ENCODE results near the gene MORN5.

Gene MORN5

GRCh38 chr9:122184551-122184950, 24.8 kb downstream of the MORN5 start:
- TF ChIP-seq USF1 (IDR thresholded peaks at IDR 0.05) (no peak), CREB1 (IDR thresholded peaks at IDR 0.05; ENCODE audit: low read depth) (no peak), TCF12 (IDR thresholded peaks at IDR 0.05; ENCODE audit: low read depth) (no peak)

- TF ChIP-seq TAF1 (IDR thresholded peaks at IDR 0.05; ENCODE audit: low read depth) (no peak), MAX (IDR thresholded peaks at IDR 0.05) (no peak), EP300 (IDR thresholded peaks at IDR 0.05; ENCODE audit: borderline replicate concordance) (no peak), TCF12 (IDR thresholded peaks at IDR 0.05; ENCODE audit: low read depth) (no peak), USF1 (IDR thresholded peaks at IDR 0.05) (no peak), TEAD4 (IDR thresholded peaks at IDR 0.05) (no peak), CEBPB (IDR thresholded peaks at IDR 0.05) (no peak), REST (IDR thresholded peaks at IDR 0.05; ENCODE audit: low read depth) (no peak), RAD21 (IDR thresholded peaks at IDR 0.05; ENCODE audit: low read depth) (no peak), NFIC (IDR thresholded peaks at IDR 0.05) (no peak), ZBTB7A (IDR thresholded peaks at IDR 0.05; ENCODE audit: low read depth) (no peak), YY1 (IDR thresholded peaks at IDR 0.05; ENCODE audit: low read depth) (no peak), FOXM1 (IDR thresholded peaks at IDR 0.05; ENCODE audit: borderline replicate concordance, low read depth) (no peak), EGR1 (IDR thresholded peaks at IDR 0.05) (no peak)
Measured at GRCh38 chr9:122186301-122186700, 26.6 kb downstream of the MORN5 start.

GRCh38 chr9:122186777-122187470, 27.2 kb downstream of the MORN5 start:
- TF ChIP-seq EP300 (IDR thresholded peaks at IDR 0.05; ENCODE audit: borderline replicate concordance) = no peak
- TF ChIP-seq USF1 (IDR thresholded peaks at IDR 0.05) = no peak
- TF ChIP-seq REST (IDR thresholded peaks at IDR 0.05; ENCODE audit: low read depth) = no peak
- TF ChIP-seq CREB1 (IDR thresholded peaks at IDR 0.05; ENCODE audit: low read depth) = no peak
- no peak for TF ChIP-seq CEBPB (IDR thresholded peaks at IDR 0.05)

GRCh38 chr9:122188369-122188768, 28.7 kb downstream of the MORN5 start:
- TF ChIP-seq TCF12 (IDR thresholded peaks at IDR 0.05; ENCODE audit: low read depth) (no peak), RAD21 (IDR thresholded peaks at IDR 0.05; ENCODE audit: low read depth) (no peak), MAX (IDR thresholded peaks at IDR 0.05) (no peak), CREB1 (IDR thresholded peaks at IDR 0.05; ENCODE audit: low read depth) (no peak), CEBPB (IDR thresholded peaks at IDR 0.05) (no peak), EGR1 (IDR thresholded peaks at IDR 0.05) (no peak), REST (IDR thresholded peaks at IDR 0.05; ENCODE audit: low read depth) (no peak), TAF1 (IDR thresholded peaks at IDR 0.05; ENCODE audit: low read depth) (no peak), YY1 (IDR thresholded peaks at IDR 0.05; ENCODE audit: low read depth) (no peak), NFIC (IDR thresholded peaks at IDR 0.05) (no peak), ZBTB7A (IDR thresholded peaks at IDR 0.05; ENCODE audit: low read depth) (no peak), TEAD4 (IDR thresholded peaks at IDR 0.05) (no peak)
